Mesothelial cell of epicardium (in vitro differentiated cells): ENCODE results near the gene BCO1. TPM values are rescaled to one million over a fixed set of nuclear protein-coding genes. Genes with fewer than 3 reads are reported as not detected.

Experiments
- DNase-seq, 2 experiments: peaks; one replicate each; pipeline ENCODE4 v3.0.0; 2021; ENCODE audit warnings: low spot score in 2 of 2; ENCODE audit not compliant: unreplicated experiment in 2 of 2
- H3K27ac Mint-ChIP-seq: 2 replicates; pipeline ENCODE4 v1.8.0; 2021; ENCODE audit warnings: mixed read lengths
- H3K27me3 Mint-ChIP-seq: 2 replicates; pipeline ENCODE4 v1.8.0; 2021; ENCODE audit warnings: low read depth, mixed read lengths
- H3K36me3 Mint-ChIP-seq: 2 replicates; pipeline ENCODE4 v1.8.0; 2021; ENCODE audit warnings: mixed read lengths
- H3K4me1 Mint-ChIP-seq: 2 replicates; pipeline ENCODE4 v1.8.0; 2021; ENCODE audit warnings: mixed read lengths
- H3K4me3 Mint-ChIP-seq: 2 replicates; pipeline ENCODE4 v1.8.0; 2021; ENCODE audit warnings: mild to moderate bottlenecking, moderate library complexity, mixed read lengths
- H3K9me3 Mint-ChIP-seq: 2 replicates; pipeline ENCODE4 v1.8.0; 2021; ENCODE audit warnings: mixed read lengths
- CTCF ChIP-seq: fragments of 200-600 bp; sonication (generic); IDR thresholded peaks from one replicate; pipeline ENCODE4 v1.5.0; 2021; ENCODE audit warnings: antibody characterized with exemption; ENCODE audit not compliant: unreplicated experiment
- total RNA-seq: library from RNA; stranded (reverse); gene quantifications from 3 replicates; pipeline ENCODE4 v1.2.1, GENCODE V29; 2021

The BCO1 gene
- total RNA-seq, 1 donor from 2014 or later, result not detected

- no peak overlapping the region for H3K27ac Mint-ChIP-seq
- H3K9me3 Mint-ChIP-seq, result no peaks in the 10 kb centered on the region
- DNase-seq, result no peak
- H3K4me1 Mint-ChIP-seq, result peaks cover 5% of the 10 kb centered on the region
- H3K27me3 Mint-ChIP-seq, result peaks cover 2% of the 10 kb centered on the region
- no peak overlapping the region for H3K4me3 Mint-ChIP-seq
- H3K36me3 Mint-ChIP-seq, result no peaks in the 10 kb centered on the region
- no peak for TF ChIP-seq CTCF
Observed at GRCh38 chr16:81214745-81215166, 23.7 kb upstream of the BCO1 start.

- H3K4me1 Mint-ChIP-seq, result peaks cover 5% of the 10 kb centered on the region
- peaks cover 2% of the 10 kb centered on the region for H3K27me3 Mint-ChIP-seq
- no peak for DNase-seq
- no peak for TF ChIP-seq CTCF
- no peak overlapping the region for H3K27ac Mint-ChIP-seq
- H3K36me3 Mint-ChIP-seq, result no peaks in the 10 kb centered on the region
- no peak overlapping the region for H3K4me3 Mint-ChIP-seq
- no peaks in the 10 kb centered on the region for H3K9me3 Mint-ChIP-seq
Observed at GRCh38 chr16:81216114-81216513, 22.4 kb upstream of the BCO1 start.

GRCh38 chr16:81216706-81217105 is 21.8 kb upstream of the BCO1 start:
- Mint-ChIP-seq H3K9me3 (no peaks in the 10 kb centered on the region), H3K36me3 (no peaks in the 10 kb centered on the region), H3K4me1 (peaks cover 5% of the 10 kb centered on the region), H3K4me3 (no peak overlapping the region), H3K27ac (no peak overlapping the region), H3K27me3 (no peaks in the 10 kb centered on the region)
- no peak for TF ChIP-seq CTCF
- DNase-seq, result no peak

GRCh38 chr16:81219151-81219550 is 19.3 kb upstream of the BCO1 start:
- TF ChIP-seq CTCF, result no peak
- Mint-ChIP-seq H3K4me1 (peaks cover 9% of the 10 kb centered on the region), H3K27me3 (no peaks in the 10 kb centered on the region), H3K27ac (no peak overlapping the region), H3K9me3 (no peaks in the 10 kb centered on the region), H3K36me3 (no peaks in the 10 kb centered on the region), H3K4me3 (no peak overlapping the region)
- DNase-seq, result no peak

GRCh38 chr16:81220349-81220748 is 18.1 kb upstream of the BCO1 start:
- peaks cover 9% of the 10 kb centered on the region for H3K4me1 Mint-ChIP-seq
- no peaks in the 10 kb centered on the region for H3K36me3 Mint-ChIP-seq
- no peak for DNase-seq
- H3K27ac Mint-ChIP-seq, result no peak overlapping the region
- H3K27me3 Mint-ChIP-seq, result no peaks in the 10 kb centered on the region
- H3K9me3 Mint-ChIP-seq, result no peaks in the 10 kb centered on the region
- H3K4me3 Mint-ChIP-seq, result no peak overlapping the region
- TF ChIP-seq CTCF, result no peak

- H3K4me3 Mint-ChIP-seq, result no peak overlapping the region
- H3K36me3 Mint-ChIP-seq, result no peaks in the 10 kb centered on the region
- no peak for DNase-seq
- peaks cover 9% of the 10 kb centered on the region for H3K4me1 Mint-ChIP-seq
- TF ChIP-seq CTCF, result no peak
- H3K27me3 Mint-ChIP-seq, result no peaks in the 10 kb centered on the region
- H3K9me3 Mint-ChIP-seq, result no peaks in the 10 kb centered on the region
- no peak overlapping the region for H3K27ac Mint-ChIP-seq
Observed at GRCh38 chr16:81221731-81222130, 16.8 kb upstream of the BCO1 start.
